ENCODE measurements around the gene AKAP8L.
A peak's percentile ranks its signal among the peaks of the same experiment; 100 is the strongest.

Gene AKAP8L

GRCh38 chr19:15432629-15433518 is 14.1 kb upstream of the AKAP8L start:
- peak; percentile 93 for DNase-seq

DNA sequence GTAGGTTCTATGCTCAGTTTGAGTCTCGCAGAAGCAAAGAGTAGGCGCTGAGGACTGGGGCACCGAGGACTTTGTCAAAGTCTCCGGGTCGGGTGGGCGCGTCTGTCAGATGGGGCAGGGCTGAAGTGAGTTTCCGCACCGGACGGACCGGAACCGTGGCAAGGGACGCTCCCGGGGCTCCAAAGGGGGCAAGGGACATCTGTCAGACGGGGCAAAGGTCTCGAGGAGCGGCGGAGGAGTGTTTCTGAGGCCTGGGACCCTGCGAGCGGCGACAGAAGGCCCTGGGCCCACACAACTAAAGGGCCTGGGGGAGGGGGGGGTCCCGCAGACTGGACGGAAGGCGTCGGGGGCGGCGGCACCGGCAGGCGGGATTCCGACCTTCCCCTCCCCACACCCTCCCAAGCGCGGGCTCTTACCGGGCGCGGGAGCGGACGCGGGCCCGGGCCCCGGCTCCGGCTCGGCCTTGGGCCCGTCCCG is 13.3 kb upstream of the AKAP8L start:
- DNase-seq = peak; percentile 21

GRCh38 chr19:15431396-15432017 is 12.7 kb upstream of the AKAP8L start:
- DNase-seq = no peak

DNA sequence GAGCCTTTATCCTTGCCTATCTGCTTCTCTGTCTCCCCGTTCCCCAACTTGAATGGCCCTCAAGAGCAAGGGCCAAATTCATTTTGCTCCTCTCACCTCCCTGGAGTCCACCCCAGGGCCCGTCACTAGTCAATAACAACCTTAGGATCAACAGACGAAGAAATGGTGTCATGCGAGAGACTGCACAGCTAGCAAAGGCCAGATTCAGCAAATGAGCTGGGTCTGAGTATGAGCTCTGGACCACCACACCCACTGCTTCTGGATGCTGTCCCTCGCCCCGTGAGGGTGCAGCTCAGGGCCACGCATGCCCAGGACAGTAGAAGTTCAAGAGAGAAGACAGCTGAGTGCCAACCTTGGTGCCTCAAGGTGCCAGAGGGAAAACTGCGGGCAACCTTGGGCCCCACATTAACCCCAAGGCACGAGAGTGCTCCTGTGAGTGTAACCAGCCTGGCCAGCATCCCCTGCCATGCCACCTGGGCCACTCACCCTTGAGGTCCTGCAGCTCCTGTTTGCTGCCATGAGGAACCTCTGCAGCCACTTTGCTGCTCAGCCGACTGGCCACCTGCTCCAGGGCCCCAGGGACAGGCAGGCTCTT is 11.8 kb upstream of the AKAP8L start:
- DNase-seq = no peak

DNA sequence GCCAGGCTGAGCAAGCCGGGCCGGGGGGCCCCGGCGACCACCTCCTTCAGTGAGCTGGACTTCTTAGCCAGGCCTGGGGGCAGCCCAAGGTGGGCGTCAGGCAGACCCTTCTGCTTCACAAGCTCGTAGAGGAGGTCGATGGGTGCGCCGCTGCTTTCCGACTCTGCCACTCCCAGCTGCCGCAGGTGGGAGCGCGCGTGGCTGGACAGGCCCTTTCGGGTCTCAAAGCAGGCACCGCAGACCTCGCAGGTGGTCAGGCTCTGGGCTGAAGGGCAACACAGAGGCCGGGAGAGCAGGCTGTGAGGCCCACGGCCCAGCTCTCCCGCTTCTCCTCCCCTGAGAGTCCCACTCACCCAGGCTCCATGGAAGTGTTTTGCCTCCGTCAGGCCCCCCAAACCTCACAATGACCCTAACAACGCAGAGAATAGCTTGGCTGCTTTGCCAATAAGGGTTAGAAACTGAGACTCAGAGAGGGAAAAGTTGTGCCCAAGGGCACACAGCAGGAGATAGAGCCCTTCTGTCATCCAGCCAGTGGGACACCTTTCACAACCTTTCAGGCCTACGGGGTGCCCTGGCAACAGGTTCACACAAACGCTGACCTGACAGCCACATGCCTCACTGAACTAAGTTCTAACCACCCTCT is 11.2 kb upstream of the AKAP8L start:
- no peak for DNase-seq

GRCh38 chr19:15428956-15429824 is 10.4 kb upstream of the AKAP8L start:
- no peak for DNase-seq

GRCh38 chr19:15427991-15428471 is 9.2 kb upstream of the AKAP8L start:
- DNase-seq = no peak

DNA sequence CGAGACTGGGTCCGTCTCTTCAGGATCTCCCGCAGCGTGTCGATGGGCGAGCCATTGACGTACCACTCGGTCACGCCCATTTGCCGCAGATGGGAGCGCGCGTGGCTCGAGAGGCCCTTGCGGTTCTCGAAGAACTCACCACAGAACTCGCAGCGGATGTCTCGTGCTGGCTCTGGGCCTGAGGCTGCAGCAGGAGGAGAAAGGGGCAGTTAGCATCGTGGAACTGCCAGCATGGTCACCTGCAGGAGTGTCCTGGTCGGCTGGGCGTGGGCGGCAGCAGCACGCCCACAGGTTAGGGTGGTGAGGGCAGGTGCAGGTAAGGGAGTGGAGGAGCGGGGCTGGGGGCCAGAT is 8.5 kb upstream of the AKAP8L start:
- DNase-seq = no peak

DNA sequence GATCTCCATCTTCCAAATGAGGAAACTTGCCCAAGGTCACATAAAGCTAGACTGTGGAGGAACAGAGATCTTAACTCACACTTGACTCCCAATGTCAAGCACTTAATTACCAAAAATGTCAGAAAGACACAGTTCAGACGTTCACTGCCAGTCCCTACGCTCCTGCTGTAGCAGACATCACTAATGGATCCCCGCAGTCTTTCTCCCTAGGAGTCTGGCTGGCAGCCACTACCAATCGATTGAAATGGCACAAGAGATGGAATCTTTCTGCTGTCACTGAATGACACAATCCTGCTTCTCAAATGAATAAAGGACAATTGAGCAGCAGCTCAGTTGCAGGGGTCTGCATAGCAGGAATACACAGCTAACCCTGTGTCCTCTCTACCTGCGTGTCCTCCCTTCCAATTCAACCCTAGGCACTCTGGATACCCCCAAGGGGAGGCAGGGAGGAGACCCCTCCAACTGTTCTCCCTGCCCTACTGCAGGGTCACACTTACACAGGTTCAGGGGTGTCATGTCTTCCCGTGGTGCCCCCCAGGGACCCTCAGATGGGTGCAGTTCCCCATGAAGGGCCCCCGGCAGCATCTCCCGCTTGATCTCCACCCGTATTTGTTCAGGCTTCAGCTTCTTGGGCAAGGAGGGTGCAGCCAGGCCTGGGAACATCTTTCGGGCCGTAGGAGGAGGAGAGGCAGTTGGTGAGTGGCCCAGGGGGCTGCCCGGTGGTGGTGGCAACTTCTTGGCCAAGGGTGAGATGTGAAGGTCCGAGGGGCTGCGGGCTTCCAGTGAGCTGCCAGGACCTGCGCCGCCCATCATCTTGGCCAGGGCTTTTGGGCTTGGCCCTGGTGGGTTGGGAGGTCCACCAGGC is 7.9 kb upstream of the AKAP8L start:
- no peak for DNase-seq

- DNase-seq = no peak
These were observed 6.6 kb upstream of the AKAP8L start for GRCh38 chr19:15425321-15425950.

DNA sequence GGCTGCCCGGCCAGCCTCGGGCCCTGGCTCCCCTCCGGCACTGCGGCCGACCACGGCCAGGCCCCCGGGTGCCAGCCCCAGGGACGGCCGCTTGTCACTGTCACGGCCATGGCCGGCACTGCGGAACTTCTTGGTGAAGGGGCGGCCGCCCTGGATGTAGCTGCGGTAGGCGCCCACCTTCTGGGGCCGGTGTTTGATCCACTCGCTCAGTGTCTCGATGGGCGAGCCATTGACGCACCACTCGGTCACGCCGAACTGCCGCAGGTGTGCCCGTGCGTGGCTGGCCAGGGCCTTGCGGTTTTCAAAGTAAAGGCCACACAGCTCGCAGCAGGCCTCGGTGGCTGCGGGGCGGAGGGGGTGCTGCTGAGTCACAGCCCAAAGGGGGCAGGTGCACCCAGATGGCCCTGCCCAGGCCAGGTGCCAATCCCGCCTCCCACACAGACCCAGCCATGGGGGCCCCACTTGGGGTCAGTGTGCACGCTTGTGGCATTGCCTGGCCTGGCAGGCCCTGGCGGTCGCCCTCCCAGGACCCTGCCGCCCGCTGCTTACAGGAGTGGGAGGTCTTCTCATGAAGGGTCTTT is 6.0 kb upstream of the AKAP8L start:
- no peak for DNase-seq

DNA sequence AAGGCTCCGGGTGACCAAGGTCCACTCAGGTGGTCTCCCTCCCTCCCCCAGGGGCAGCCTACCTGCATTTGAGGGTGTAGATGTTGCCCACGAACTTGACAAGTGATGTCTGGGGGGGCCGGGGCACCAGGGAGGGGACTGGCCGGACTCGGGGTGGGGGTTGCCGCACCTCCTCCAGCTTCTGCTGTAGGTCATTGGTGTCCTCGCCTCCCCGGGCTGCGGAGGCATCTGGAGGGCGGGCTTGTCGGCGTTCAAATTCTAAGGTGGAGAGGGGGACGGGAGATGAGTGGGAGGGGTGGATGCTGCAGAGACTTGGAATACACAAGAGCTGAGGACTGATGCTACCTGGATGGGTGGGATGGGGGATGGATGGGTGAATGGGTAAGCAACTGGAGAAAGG is 5.3 kb upstream of the AKAP8L start:
- DNase-seq = no peak

GRCh38 chr19:15423130-15423529 is 4.3 kb upstream of the AKAP8L start:
- no peak for DNase-seq

GRCh38 chr19:15422296-15423075 is 3.7 kb upstream of the AKAP8L start:
- no peak for DNase-seq

DNA sequence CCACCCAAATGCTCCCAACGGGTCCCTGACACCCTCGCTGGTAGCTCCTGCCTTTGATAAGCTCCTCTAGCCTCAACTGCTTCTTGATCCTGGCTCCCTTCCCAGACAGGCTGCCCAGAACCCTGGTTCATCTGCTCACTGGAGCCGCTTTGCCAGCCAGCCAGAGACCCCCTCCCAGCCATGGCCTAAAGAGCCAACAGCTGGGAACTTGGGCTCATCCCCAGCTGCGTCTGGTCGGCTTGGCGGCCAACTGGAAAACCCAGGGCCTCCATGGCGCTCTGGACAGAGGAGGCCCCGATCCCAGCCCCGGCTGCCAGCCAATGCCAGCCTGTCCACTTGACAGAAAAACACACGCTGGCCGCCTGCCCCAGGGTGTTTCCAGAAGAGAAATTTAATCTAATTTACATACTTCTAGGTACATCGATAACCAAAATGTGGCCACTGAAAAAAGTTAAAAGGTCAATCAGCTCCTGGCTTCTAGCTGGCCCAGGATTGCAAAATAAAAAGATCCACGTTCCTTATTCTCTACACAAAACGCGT is 3.0 kb upstream of the AKAP8L start:
- DNase-seq = no peak

DNA sequence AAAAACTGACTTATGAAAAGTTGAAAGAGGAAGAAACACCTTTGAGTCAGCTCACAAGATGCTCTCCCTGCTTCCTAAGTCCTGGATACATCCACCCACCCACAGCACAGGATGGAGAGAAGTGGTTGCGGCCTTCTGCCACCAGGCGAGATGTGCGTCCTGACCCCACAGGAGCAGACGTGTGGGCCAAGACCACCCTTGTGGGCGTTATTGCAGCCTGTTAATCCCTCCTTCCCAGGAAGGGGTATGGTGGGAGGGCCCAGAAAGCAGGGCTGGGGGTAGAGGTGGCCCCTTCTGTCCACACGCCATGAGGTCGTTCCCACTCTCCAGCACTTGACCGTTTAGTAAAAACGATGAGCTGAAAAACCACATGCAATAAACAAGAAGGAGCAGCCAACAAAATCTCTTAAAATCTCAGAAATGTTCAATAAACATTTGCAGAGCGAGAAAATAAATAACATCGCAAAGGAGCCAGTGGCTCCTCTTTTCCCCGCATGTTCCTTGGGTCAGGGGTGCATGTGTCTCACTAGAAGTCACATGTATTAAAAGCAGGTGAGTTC is 2.4 kb upstream of the AKAP8L start:
- DNase-seq = no peak

GRCh38 chr19:15419413-15420025 is 731 bp upstream of the AKAP8L start:
- peak; percentile 5 for DNase-seq

- peak; percentile 88 for DNase-seq
These were observed 583 bp downstream of the AKAP8L start for GRCh38 chr19:15418231-15418578.

- peak; percentile 16 for DNase-seq
These were observed 1.1 kb downstream of the AKAP8L start for GRCh38 chr19:15417699-15418098.
